IMR-90 (cell line): ENCODE measurements around the gene RNF32. TPM values are rescaled to one million over a fixed set of nuclear protein-coding genes. Genes with fewer than 3 reads are reported as not detected.

ENCODE experiments used
- ATAC-seq: fragments of 200-7000 bp; cut with Tn5 transposase; 2 replicates; pipeline ENCODE4 v1.9.1; 2020; ENCODE audit warnings: low read depth, mild to moderate bottlenecking, moderate library complexity
- BruUV-seq: library from RNA; stranded (reverse); fragments of 400-500 nt; replicated peaks from 2 replicates; lab custom pipeline; 2021; lab: Mats Ljungman, UMichigan
- CTCF ChIA-PET: fragments of 300-600 bp; formaldehyde crosslinking; extraction: SDS; loops from one replicate; lab custom pipeline; 2021; ENCODE audit warnings: antibody characterized with exemption; lab: Yijun Ruan, JAX
- POLR2A ChIA-PET: fragments of 300-600 bp; sonication (Branson Sonifier 250); formaldehyde crosslinking; loops from one replicate; lab custom pipeline; 2022; ENCODE audit warnings: antibody characterized with exemption; ENCODE audit not compliant: unreplicated experiment; lab: Charles Lee
- DNase-seq: peaks from one replicate; pipeline ENCODE4 v3.0.0; 2013
- H2AFZ ChIP-seq: replicated peaks from 2 replicates; pipeline ENCODE3; 2013; ENCODE audit warnings: low read length, mild to moderate bottlenecking; ENCODE audit not compliant: poor library complexity
- H2AK5ac ChIP-seq: 2 replicates; pipeline ENCODE4 v1.6.1; 2013; ENCODE audit warnings: low read depth, low read length, inconsistent platforms
- H2AK9ac ChIP-seq: replicated peaks from 2 replicates; pipeline ENCODE3; 2013; ENCODE audit warnings: mild to moderate bottlenecking, low read depth, low read length, moderate library complexity; ENCODE audit not compliant: poor library complexity
- H2BK120ac ChIP-seq: 2 replicates; pipeline ENCODE4 v1.6.1; 2013; ENCODE audit warnings: low read depth, low read length, inconsistent platforms
- H2BK15ac ChIP-seq: 3 replicates; pipeline ENCODE4 v1.6.1; 2013; ENCODE audit warnings: low read depth, low read length, inconsistent platforms
- H2BK20ac ChIP-seq: 2 replicates; pipeline ENCODE4 v1.6.1; 2013; ENCODE audit warnings: low read depth, mild to moderate bottlenecking, inconsistent platforms, low read length, moderate library complexity
- H2BK5ac ChIP-seq: 2 replicates; pipeline ENCODE4 v1.6.1; 2013; ENCODE audit warnings: mild to moderate bottlenecking, low read depth, low read length, inconsistent platforms; ENCODE audit not compliant: poor library complexity, severe bottlenecking
- H3K14ac ChIP-seq: replicated peaks from 2 replicates; pipeline ENCODE4 v1.6.1; 2013; ENCODE audit warnings: low read depth, low read length, inconsistent platforms
- H3K18ac ChIP-seq: 2 replicates; pipeline ENCODE4 v1.6.1; 2013; ENCODE audit warnings: low read depth, low read length, control low read depth
- H3K23ac ChIP-seq: 2 replicates; pipeline ENCODE4 v1.6.1; 2013; ENCODE audit warnings: low read depth, low read length, inconsistent platforms
- H3K27ac ChIP-seq: 2 replicates; pipeline ENCODE4 v1.5.1; 2013; ENCODE audit warnings: mild to moderate bottlenecking, control low read depth, low read length; ENCODE audit not compliant: insufficient read depth
- H3K27me3 ChIP-seq: 2 replicates; pipeline ENCODE4 v1.6.1; 2013; ENCODE audit warnings: low read length; ENCODE audit not compliant: control insufficient read depth, insufficient read depth
- H3K36me3 ChIP-seq: 2 replicates; pipeline ENCODE4 v1.6.1; 2013; ENCODE audit warnings: low read length, mixed read lengths; ENCODE audit not compliant: control insufficient read depth, insufficient read depth
- H3K4ac ChIP-seq: 2 replicates; pipeline ENCODE4 v1.6.1; 2013; ENCODE audit warnings: low read depth, low read length, inconsistent platforms
- H3K4me1 ChIP-seq: 2 replicates; pipeline ENCODE4 v1.6.1; 2013; ENCODE audit warnings: low read length, mixed read lengths; ENCODE audit not compliant: control insufficient read depth, insufficient read depth
- H3K4me2 ChIP-seq: 2 replicates; pipeline ENCODE4 v1.6.1; 2013; ENCODE audit warnings: low read depth, mild to moderate bottlenecking, control low read depth, low read length, moderate library complexity
- H3K4me3 ChIP-seq: 2 replicates; pipeline ENCODE4 v1.5.1; 2013; ENCODE audit warnings: low read depth, mild to moderate bottlenecking, control low read depth, low read length, moderate library complexity; ENCODE audit not compliant: insufficient read depth
- H3K56ac ChIP-seq: 2 replicates; pipeline ENCODE4 v1.6.1; 2013; ENCODE audit warnings: low read length, inconsistent platforms; ENCODE audit not compliant: insufficient read depth; ENCODE audit errors: extremely low read depth
- H3K79me1 ChIP-seq, 2 experiments: 2 replicates each; pipeline ENCODE4 v1.6.1; 2013; ENCODE audit warnings: low read length in 2 of 2, inconsistent platforms in 1 of 2, low read depth in 1 of 2
- H3K9ac ChIP-seq: 2 replicates; pipeline ENCODE4 v1.6.1; 2013; ENCODE audit warnings: low read depth, low read length, control low read depth
- H3K9me1 ChIP-seq: 2 replicates; pipeline ENCODE4 v1.6.1; 2013; ENCODE audit warnings: low read length, inconsistent platforms; ENCODE audit not compliant: insufficient read depth
- H3K9me3 ChIP-seq: 2 replicates; pipeline ENCODE4 v1.6.1; 2013; ENCODE audit warnings: low read length; ENCODE audit not compliant: control insufficient read depth, insufficient read depth
- H4K20me1 ChIP-seq: 2 replicates; pipeline ENCODE4 v1.6.1; 2013; ENCODE audit warnings: low read length, inconsistent platforms; ENCODE audit not compliant: insufficient read depth
- H4K5ac ChIP-seq: 2 replicates; pipeline ENCODE4 v1.6.1; 2013; ENCODE audit warnings: mild to moderate bottlenecking, low read depth, low read length, control low read depth
- H4K8ac ChIP-seq, 2 experiments: 2 replicates each; pipeline ENCODE4 v1.6.1; 2013; ENCODE audit warnings: low read depth in 2 of 2, low read length in 2 of 2, control low read depth in 1 of 2, inconsistent platforms in 1 of 2
- H4K91ac ChIP-seq: 2 replicates; pipeline ENCODE4 v1.6.1; 2013; ENCODE audit warnings: low read depth, low read length, inconsistent platforms; ENCODE audit not compliant: insufficient read depth
- FOS ChIP-seq: fragments of 150-350 bp; IDR thresholded peaks from 2 replicates; pipeline ENCODE4 v1.6.1; 2016; ENCODE audit warnings: low read depth, low read length
- MAFK ChIP-seq: IDR thresholded peaks from 2 replicates; pipeline ENCODE4 v1.6.1; 2012; ENCODE audit warnings: low read depth, low read length, improper control_type of control experiment
- MAZ ChIP-seq: IDR thresholded peaks from 2 replicates; pipeline ENCODE4 v1.6.1; 2012; ENCODE audit warnings: low read depth, mild to moderate bottlenecking, low read length, improper control_type of control experiment, moderate library complexity, borderline replicate concordance
- NFE2L2 ChIP-seq: fragments of 150-350 bp; IDR thresholded peaks from 2 replicates; pipeline ENCODE4 v1.6.1; 2016; ENCODE audit warnings: low read depth, mild to moderate bottlenecking, low read length
- POLR2A ChIP-seq: IDR thresholded peaks from 2 replicates; pipeline ENCODE4 v1.6.1; 2012; ENCODE audit warnings: mild to moderate bottlenecking, low read depth, low read length
- RAD21 ChIP-seq: IDR thresholded peaks from 2 replicates; pipeline ENCODE4 v1.6.1; 2012; ENCODE audit warnings: low read length, improper control_type of control experiment
- RCOR1 ChIP-seq: IDR thresholded peaks from 2 replicates; pipeline ENCODE4 v1.6.1; 2012; ENCODE audit warnings: mild to moderate bottlenecking, low read length, improper control_type of control experiment; ENCODE audit not compliant: insufficient replicate concordance
- RFX5 ChIP-seq: IDR thresholded peaks from 2 replicates; pipeline ENCODE4 v1.8.0; 2012; ENCODE audit warnings: low read depth, mild to moderate bottlenecking, low read length, moderate library complexity
- SMC3 ChIP-seq: fragments of 150-350 bp; IDR thresholded peaks from 2 replicates; pipeline ENCODE4 v1.6.1; 2016; ENCODE audit warnings: low read depth, mild to moderate bottlenecking, antibody characterized with exemption, low read length, moderate library complexity
- WGBS, 2 experiments: methylation state at CpG; one replicate each; pipeline versions ENCODE4 v1.1.5 to v1.1.7; 2013; ENCODE audit warnings: missing lambda C conversion rate in 2 of 2; ENCODE audit not compliant: insufficient read length in 1 of 2; ENCODE audit errors: extremely low coverage in 2 of 2; 5-methylcytosine and 5-hydroxymethylcytosine counted together
- dilution Hi-C: fragments of 300-500 bp; cut with HindIII; formaldehyde crosslinking; loops from one replicate; pipeline ENCODE4 v1.14.3; 2018; ENCODE audit warnings: low sequenced_read_pairs; ENCODE audit not compliant: unreplicated experiment
- in situ Hi-C: fragments of 300-500 bp; cut with MboI; formaldehyde crosslinking; loops from 3 replicates; pipeline ENCODE4 v1.14.3; 2019; ENCODE audit warnings: low sequenced_read_pairs, inconsistent platforms, mixed read lengths
- intact Hi-C: fragments of 100-400 bp; cut with micrococcal nuclease; formaldehyde crosslinking; loops from 2 replicates; pipeline ENCODE4 v1.10.0; 2022
- polyA plus RNA-seq, 3 experiments: library from polyadenylated mRNA; depleted of rRNA; stranded (reverse); fragments of >200 nt; gene quantifications; 2 replicates each; pipeline ENCODE4 v1.2.3, GENCODE V29; 2012; ENCODE audit warnings: low replicate concordance in 1 of 3
- total RNA-seq: library from RNA; depleted of rRNA; stranded (reverse); fragments of >200 nt; gene quantifications from 2 replicates; pipeline ENCODE4 v1.2.3, GENCODE V29; 2012
- TF ChIP-seq, protein P1 (sequence below): fragments of 150-350 bp; IDR thresholded peaks from 2 replicates; pipeline ENCODE4 v1.6.1; 2016; ENCODE audit warnings: low read depth, mild to moderate bottlenecking, low read length, moderate library complexity, borderline replicate concordance
- TF ChIP-seq, protein P2 (sequence below): fragments of 150-350 bp; IDR thresholded peaks from 2 replicates; pipeline ENCODE4 v1.6.1; 2017; ENCODE audit warnings: mild to moderate bottlenecking, antibody characterized with exemption, low read length, low read depth

RNF32 gene
- total and polyA plus RNA-seq, 2 of the 4 experiments (the other 2 are of a cell fraction) = 0.36 to 0.63 TPM

DNA sequence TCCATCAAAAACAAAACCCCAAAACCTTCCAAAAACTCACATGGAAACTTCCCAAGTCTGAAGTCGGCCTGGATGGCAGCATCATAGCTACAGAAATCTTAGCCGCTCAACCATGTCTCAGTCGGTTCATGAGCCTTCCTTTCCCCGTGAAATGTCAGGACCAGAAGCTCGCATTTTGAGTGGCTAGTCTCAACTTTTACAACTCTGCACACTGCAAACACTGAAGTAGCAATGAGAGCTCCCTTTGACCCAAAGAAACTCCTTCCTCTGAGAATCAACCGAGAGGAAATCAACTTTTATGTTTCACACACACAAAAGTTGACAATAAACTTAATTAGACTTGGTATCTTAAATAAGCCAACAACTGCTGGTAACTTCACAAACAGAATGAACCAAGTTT lies 37.6 kb upstream of the RNF32 start:
- H4K91ac ChIP-seq = no peak overlapping the region
- no peaks in the 10 kb centered on the region for H3K4me1 ChIP-seq
- H3K9ac ChIP-seq = no peak overlapping the region
- H3K4me3 ChIP-seq = no peak overlapping the region
- H2BK5ac ChIP-seq = no peak overlapping the region
- DNase-seq (no peak), ATAC-seq (no peak)
- no peaks in the 10 kb centered on the region for H3K9me1 ChIP-seq
- no peak overlapping the region for H3K4ac ChIP-seq
- no TSS peak for BruUV-seq
- no peak overlapping the region for H2AK5ac ChIP-seq
- no peaks in the 10 kb centered on the region for H4K20me1 ChIP-seq
- in situ Hi-C loops (no loop called here), intact Hi-C loops (no loop called here), dilution Hi-C loops (no loop called here)
- H2BK20ac ChIP-seq = no peak overlapping the region
- no peak overlapping the region for H2BK15ac ChIP-seq
- H3K36me3 ChIP-seq = no peaks in the 10 kb centered on the region
- H4K5ac ChIP-seq = no peak overlapping the region
- H3K23ac ChIP-seq = no peak overlapping the region
- no peak for TF ChIP-seq MAZ
- TF ChIP-seq NFE2L2 = no peak
- TF ChIP-seq FOS = no peak
- TF ChIP-seq POLR2A = no peak
- TF ChIP-seq, protein P1, sequence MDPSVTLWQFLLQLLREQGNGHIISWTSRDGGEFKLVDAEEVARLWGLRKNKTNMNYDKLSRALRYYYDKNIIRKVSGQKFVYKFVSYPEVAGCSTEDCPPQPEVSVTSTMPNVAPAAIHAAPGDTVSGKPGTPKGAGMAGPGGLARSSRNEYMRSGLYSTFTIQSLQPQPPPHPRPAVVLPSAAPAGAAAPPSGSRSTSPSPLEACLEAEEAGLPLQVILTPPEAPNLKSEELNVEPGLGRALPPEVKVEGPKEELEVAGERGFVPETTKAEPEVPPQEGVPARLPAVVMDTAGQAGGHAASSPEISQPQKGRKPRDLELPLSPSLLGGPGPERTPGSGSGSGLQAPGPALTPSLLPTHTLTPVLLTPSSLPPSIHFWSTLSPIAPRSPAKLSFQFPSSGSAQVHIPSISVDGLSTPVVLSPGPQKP = no peak
- TF ChIP-seq RAD21 = no peak
- TF ChIP-seq SMC3 = no peak
- TF ChIP-seq RFX5 = no peak
- TF ChIP-seq, protein P2, sequence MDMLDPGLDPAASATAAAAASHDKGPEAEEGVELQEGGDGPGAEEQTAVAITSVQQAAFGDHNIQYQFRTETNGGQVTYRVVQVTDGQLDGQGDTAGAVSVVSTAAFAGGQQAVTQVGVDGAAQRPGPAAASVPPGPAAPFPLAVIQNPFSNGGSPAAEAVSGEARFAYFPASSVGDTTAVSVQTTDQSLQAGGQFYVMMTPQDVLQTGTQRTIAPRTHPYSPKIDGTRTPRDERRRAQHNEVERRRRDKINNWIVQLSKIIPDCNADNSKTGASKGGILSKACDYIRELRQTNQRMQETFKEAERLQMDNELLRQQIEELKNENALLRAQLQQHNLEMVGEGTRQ = no peak
- no peak for TF ChIP-seq MAFK
- TF ChIP-seq RCOR1 = no peak
- no peaks in the 10 kb centered on the region for H3K9me3 ChIP-seq
- H3K14ac ChIP-seq = no peak overlapping the region
- no peak overlapping the region for H2BK120ac ChIP-seq
- WGBS, 2 experiments = 61% methylated on average over 5 of the region's 6 CpGs; no CpG with 5 or more reads in 1 of the 2 experiments
- no peak overlapping the region for H3K18ac ChIP-seq
- H2AFZ ChIP-seq = no peak overlapping the region
- no peak overlapping the region for H4K8ac ChIP-seq
- H2AK9ac ChIP-seq = no peak overlapping the region
- H3K27ac ChIP-seq = no peak overlapping the region
- CTCF ChIA-PET = interaction anchor here (1.4 kb wide), 1 partner anchor 24 kb away, joined by 4 read pairs; no protein-coding TSS in a partner anchor
- H3K4me2 ChIP-seq = no peak overlapping the region
- H3K79me1 ChIP-seq = no peaks in the 10 kb centered on the region
- H3K27me3 ChIP-seq = no peaks in the 10 kb centered on the region
- POLR2A ChIA-PET = no interaction called here
- H3K56ac ChIP-seq = no peak overlapping the region
